HG03159 (cell line): ENCODE data around the gene NCKAP1.
"Not testable (repeated sequence)": the region's sequence is repeated elsewhere in the genome, so short reads cannot be mapped to it uniquely, and the experiment has no call there.

Experiments
- ATAC-seq: cut with Tn5 transposase; IDR thresholded peaks from one replicate; pipeline ENCODE4 v1.9.1; 2021; ENCODE audit warnings: mild to moderate bottlenecking, moderate library complexity; ENCODE audit not compliant: unreplicated experiment

NCKAP1 gene

DNA sequence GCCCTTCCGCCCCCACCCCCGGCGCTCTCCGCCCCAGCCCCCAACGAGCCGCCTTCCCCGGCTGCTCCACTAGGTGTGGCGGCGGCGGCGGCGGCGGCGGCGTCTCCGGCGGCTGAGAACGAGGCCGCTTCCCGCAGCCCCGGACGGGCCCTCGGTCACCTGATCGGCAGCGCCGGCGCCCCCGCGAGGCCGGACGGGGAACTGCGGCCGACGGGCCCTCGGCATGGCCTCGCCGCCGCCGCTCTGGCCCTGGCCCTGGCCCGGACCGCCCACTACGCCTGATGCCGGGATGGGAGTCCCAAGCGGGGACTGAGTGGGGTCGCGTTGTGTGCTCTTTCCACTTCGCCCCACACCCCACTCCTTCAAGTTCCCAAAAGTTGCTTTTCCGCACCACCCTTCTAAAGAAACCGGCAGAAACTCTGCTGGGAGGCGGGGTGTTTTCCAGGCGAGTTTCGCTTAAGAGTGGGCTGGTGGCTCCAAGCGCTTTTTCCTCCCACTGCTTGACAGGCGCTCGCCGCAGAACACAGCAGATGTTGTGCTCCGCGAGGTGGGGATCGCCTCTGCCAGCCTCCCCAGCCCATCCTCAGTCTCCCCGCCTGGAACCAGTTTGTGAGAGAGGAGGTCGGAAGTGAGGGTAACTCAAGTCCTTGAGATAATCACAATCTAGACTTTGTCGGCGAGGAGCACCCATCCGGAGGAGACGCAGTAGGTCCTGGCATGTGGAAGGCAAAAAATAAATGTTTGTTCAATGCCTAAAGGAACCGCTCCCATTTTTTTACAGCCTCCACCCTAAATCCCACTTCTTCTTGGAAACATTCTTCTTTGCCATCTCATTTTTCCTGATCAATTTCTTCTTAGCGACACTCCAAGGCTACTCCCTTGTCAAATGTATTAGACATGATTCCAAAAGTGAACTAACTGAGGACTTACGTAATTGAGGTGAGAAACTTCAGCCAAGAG is at the start of gene NCKAP1:
Gene NCKAP1, minus strand, starts transcription at position 117 of the 960 bp plus-strand sequence. CDS start 358 bp downstream, outside the sequence.
- peak; percentile 71 for ATAC-seq

DNA sequence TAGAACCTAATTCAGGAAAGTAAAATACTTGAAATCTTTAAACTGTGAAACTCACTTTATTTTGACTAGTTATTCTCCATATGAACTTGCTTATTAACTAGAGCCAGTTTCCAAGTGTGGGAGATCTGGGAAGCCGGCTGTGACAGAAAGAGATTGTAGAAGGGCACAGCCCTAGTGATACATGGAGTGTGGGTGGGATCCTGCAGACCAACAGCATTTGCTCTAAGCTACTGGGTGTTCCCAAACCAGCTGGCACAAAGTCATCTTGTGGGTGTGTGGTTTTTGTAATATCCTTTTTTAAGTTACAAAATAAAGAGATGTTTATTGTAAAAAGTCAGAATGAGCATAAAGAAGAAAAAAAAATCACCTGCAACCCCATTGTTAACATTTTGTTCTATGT is 43.7 kb upstream of the NCKAP1 start:
- ATAC-seq: no peak

DNA sequence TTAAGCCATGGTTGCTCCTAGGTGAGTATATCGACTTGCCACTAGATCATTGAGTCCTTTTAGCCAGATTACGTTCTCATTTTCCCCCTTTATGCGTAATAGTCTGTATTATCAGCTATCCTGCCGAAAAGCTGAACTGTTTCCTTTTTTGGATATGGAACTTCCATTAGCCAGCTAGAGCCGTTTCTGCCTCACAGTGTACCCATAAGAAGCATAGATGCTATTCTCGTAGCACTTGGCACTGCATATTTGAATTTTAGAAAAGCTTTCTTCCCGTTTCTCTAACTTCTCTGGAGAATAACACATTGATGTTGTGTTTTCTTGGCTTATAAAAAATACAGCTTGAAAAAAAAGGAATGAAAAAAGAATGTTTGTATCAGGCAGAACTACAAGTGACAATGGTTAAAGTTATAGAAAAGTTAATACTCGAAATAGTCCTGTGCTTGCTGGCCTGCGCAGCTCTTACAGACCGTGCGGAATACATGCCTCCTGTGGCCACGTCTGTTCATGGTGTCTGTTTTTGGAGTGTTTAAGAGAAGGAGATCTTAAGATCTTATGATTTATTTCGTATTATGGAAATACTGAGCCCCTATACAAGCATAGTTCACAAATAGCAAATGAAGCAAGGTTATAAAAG is 41.0 kb upstream of the NCKAP1 start:
- peak; percentile 40 for ATAC-seq

- peak; percentile 81 for ATAC-seq
Observed at GRCh38 chr2:183078464-183079138, 40.3 kb upstream of the NCKAP1 start, which contains the start of gene DUSP19. DUSP19 (plus strand) TSS chr2:183078747; CDS start chr2:183078934, 187 bp downstream.

DNA sequence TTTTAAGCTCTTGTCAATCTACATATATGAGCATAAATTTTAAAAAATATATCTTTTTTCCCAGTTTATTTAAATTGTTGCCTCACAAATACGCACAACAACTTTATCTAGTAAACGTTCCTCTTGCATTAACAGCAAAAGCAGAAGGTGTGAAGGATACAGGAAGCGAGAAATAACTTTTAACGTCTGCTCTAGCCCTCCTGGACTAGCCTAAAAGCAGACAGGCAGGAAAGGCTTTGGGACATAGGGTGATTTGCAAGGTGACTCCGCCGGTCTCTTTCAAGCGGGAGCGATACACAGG is 39.9 kb upstream of the NCKAP1 start:
- ATAC-seq: peak; percentile 31

GRCh38 chr2:183072177-183072576 is 33.9 kb upstream of the NCKAP1 start:
- no peak for ATAC-seq

GRCh38 chr2:183070942-183071844 is 32.9 kb upstream of the NCKAP1 start:
- no peak for ATAC-seq

DNA sequence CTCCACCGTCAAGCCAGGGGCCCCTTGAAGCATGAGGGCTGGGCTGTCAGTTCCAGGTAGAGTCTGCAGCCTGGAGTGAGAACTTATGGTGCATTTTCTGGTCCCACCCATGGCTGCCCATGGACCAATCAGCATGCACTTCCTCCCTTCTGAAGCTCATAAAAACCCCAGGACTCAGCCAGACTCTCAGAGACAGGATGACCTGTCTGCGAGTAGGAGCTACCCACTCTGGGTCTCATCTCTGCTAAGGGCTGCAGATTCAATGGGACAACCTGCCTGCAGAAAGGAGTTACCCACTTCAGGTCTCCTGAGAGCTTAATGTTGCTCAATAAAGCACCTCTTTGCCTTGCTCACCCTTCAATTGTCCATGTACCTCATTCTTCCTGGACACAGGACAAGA is 30.9 kb upstream of the NCKAP1 start:
- ATAC-seq: no peak

DNA sequence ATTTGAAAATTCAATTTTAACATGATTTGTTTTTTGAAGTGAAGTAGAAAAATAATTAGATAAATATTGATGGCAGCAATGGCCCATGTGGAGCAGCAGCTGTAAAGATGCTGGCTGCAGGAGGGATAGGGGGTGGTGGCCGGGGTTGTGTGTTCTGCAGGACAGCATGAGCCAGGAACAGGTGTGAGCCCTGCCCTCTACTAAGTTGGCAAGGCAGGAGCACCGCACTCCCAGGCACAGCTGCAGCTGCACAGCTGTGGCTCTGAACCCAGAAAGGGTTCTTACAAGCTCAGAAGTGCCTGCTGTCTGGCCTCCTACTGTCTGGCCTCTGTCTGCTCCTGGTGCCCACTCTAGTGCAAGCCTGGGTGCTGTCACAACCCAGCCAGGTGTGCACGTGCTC is 30.3 kb upstream of the NCKAP1 start:
- ATAC-seq: no peak

GRCh38 chr2:183063083-183063482 is 24.8 kb upstream of the NCKAP1 start:
- peak; percentile 96 for ATAC-seq

GRCh38 chr2:183060571-183061231 is 22.4 kb upstream of the NCKAP1 start:
- ATAC-seq: no peak

GRCh38 chr2:183059561-183059960 is 21.3 kb upstream of the NCKAP1 start:
- no peak for ATAC-seq

DNA sequence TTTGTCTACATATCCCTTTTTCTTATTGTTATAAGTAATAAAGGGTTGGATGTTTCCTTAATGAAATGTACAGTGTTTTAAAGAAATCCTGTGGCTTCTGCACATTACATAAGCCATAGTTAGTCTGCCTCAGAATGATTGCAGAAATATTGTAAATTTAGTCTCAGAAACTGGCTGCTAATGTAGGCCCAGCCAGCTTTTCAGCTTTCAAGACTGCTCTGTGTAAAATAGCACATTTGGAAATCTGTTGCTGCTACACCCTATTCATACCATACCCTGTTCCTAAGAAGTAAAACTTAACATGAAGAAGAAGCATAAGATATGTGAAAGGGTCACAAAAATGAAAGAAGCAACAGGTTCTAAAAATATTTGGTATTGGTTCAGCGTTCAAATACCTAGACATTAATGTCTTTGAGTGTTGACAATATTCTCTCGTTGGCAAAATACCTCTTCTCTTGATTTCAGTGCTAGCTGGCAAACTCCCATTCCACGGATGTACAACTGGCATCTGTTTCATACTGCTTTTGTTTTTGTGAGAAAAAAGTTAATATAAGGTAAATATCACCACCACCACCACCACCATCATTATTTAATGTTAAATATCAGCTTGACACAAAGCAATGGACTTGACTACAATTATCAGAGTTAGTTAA is 19.2 kb upstream of the NCKAP1 start:
- ATAC-seq: peak; percentile 54

DNA sequence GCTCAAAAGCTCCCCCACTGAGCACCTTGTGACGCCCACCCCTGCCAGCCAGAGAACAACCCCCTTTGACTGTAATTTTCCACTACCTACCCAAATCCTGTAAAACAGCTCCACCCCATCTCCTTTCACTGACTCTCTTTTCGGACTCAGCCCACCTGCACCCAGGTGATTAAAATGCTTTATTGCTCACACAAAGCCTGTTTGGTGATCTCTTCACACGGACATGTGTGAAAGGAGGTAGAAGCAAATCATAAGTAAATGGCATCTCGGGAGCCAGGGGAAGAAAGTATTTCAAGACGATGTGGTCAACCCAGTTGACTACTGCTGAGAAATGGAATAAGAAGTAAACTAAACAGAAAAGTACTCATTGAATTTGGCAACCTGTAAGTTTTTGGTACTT is 11.2 kb upstream of the NCKAP1 start:
- ATAC-seq: no peak

DNA sequence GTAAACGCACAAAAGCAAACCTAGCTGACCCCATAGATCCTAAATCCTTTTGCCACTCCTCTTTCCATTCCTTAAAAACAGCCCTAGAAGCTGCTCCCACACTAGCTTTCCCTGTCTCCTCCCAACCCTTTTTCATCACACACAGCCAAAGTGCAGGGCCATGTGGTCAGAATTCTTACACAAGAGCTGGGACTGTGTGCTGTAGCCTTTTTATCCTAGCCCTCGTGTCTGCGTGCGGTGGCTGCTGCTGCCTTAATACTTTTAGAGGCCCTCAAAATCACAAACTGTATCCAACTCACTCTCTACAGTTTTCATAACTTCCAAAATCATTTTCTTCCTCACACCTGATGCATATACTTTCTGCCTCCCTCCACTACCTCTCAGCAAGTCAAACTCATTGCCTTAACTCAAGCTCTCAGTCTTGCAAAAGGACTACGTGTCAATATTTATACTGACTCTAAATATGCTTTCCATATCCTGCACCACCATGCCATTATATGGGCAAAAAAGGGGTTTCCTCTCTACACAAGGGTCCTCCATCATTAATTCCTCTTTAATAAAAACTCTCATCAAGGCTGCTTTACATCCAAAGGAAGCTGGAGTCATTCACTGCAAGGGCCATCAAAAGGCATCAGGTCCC is 9.3 kb upstream of the NCKAP1 start:
- not testable (repeated sequence) for ATAC-seq

- not testable (repeated sequence) for ATAC-seq
Observed at GRCh38 chr2:183043580-183043979, 5.3 kb upstream of the NCKAP1 start.

DNA sequence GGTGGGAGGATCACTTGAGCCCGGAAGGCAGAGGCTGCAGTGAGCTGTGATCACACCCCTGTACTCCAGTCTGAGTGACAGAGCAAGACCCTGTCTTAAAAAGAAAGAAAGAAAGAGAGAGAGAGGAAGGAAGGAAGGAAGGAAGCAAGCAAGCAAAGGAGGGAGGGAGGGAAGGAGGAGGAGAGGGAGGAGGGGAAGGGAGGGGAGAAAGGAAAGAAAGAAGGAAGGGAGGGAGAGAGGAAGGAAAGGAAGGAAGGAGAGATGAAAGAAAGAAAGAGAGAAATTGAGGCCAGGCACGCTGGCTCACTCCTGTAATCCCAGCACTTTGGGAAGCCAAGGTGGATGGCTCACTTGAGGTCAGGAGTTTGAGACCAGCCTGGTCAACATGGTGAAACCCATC is 2.3 kb upstream of the NCKAP1 start:
- ATAC-seq: no peak

DNA sequence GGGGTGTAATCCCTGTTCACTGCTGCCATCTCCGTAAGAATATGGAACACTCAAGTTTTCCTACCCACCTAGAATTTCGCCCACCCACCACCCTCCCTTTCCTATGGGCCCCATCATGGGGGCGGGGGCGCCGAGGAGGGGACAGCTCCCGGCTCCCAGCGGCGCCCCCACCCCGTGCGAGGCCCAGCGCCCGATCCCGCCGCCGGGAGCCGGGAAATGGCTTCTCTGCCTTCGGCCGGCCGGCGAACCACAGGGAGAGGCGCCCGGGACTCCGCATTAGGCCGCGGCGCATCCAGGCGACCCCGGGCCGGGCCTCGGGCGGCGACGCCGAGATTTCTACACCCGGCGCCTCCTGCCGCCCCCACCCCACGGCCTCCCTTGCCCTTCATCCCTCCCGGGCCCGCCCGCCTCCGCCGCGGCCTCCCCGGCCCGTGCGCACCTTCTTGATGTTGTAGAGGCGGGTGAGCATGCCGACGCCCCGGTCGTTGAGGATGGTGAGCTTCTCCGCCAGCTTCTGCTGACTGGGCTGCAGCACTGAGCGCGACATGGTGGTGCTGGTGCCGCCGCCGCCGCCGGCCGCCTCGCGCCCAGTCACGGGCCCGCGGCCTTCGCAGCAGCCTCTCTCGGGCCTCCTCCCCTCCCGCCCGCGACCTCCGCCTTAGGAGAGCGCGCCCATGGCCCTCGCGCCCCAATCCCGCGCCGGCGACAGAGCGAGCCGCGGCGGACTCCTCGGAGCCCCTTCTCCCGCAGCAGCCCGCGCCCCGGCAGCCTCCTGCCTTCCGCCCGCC is 510 bp downstream of the NCKAP1 start:
- ATAC-seq: peak; percentile 44
